HCT116 (cell line): ENCODE measurements around the gene REEP3. TPM values are rescaled to one million over a fixed set of nuclear protein-coding genes. Genes with fewer than 3 reads are reported as not detected.

ENCODE experiments used
- ATAC-seq: fragments of 200-7000 bp; cut with Tn5 transposase; 2 replicates; pipeline ENCODE4 v1.9.1; 2020; ENCODE audit warnings: mild to moderate bottlenecking, moderate library complexity
- BruUV-seq: library from RNA; stranded (reverse); fragments of 400-500 nt; replicated peaks from 2 replicates; lab custom pipeline; 2021; lab: Mats Ljungman, UMichigan
- CTCF ChIA-PET: fragments of 300-600 bp; sonication (Branson Sonifier 250); formaldehyde crosslinking; loops from one replicate; lab custom pipeline; 2021; ENCODE audit warnings: antibody characterized with exemption; lab: Charles Lee
- POLR2A ChIA-PET: fragments of 300-600, 350-600 bp; sonication (Branson Sonifier 250); formaldehyde crosslinking; loops from one replicate; lab custom pipeline; 2021; ENCODE audit warnings: antibody characterized with exemption; lab: Charles Lee
- RAD21 ChIA-PET, 2 experiments: fragments of 300-600 bp; sonication (Branson Sonifier 250); formaldehyde crosslinking; loops; one replicate each; lab custom pipeline; 2023; ENCODE audit warnings: low total read pairs in 2 of 2; ENCODE audit not compliant: uncharacterized antibody in 2 of 2, unreplicated experiment in 2 of 2, low non-redundant PET in 1 of 2; lab: Charles Lee
- DNase-seq: peaks from one replicate; pipeline ENCODE4 v3.0.0-alpha.2; 2010; ENCODE audit warnings: low read depth, low spot score
- H2AFZ ChIP-seq: fragments of 200-600 bp; shearing (Covaris generic), sonication (generic); 2 replicates; pipeline ENCODE4 v1.6.1; 2017; ENCODE audit warnings: low read depth, mixed run types, mixed read lengths, antibody characterized with exemption, low read length; ENCODE audit not compliant: poor library complexity, severe bottlenecking
- H3K27ac ChIP-seq: 2 replicates; pipeline ENCODE4 v1.5.1; 2012; ENCODE audit warnings: low read depth, low read length
- H3K27me3 ChIP-seq: fragments of 200-600 bp; sonication (generic); 2 replicates; pipeline ENCODE4 v1.6.1; 2016; ENCODE audit warnings: mixed run types, low read length, mixed read lengths; ENCODE audit not compliant: insufficient read depth
- H3K36me3 ChIP-seq, 2 experiments: fragments of 200-500 bp in 1 of 2; fragments of 200-600 bp in 1 of 2; sonication (Bioruptor generic) in 1 of 2; sonication (generic) in 1 of 2; 2 replicates each; pipeline versions ENCODE4 v1.5.1 to v1.6.1; 2014 to 2016; ENCODE audit warnings: low read length in 2 of 2, inconsistent platforms in 1 of 2, mixed read lengths in 1 of 2, mixed run types in 1 of 2; ENCODE audit not compliant: insufficient read depth in 2 of 2, control insufficient read depth in 1 of 2
- H3K4me1 ChIP-seq, 2 experiments: fragments of 200-600 bp in 1 of 2; sonication (generic) in 1 of 2; 2 replicates each; pipeline versions ENCODE4 v1.5.1 to v1.6.1; 2012 to 2017; ENCODE audit warnings: low read length in 2 of 2, inconsistent platforms in 1 of 2, mild to moderate bottlenecking in 1 of 2, mixed read lengths in 1 of 2, mixed run types in 1 of 2, moderate library complexity in 1 of 2; ENCODE audit not compliant: insufficient read depth in 2 of 2, control insufficient read depth in 1 of 2
- H3K4me2 ChIP-seq: fragments of 200-600 bp; sonication (generic); 2 replicates; pipeline ENCODE4 v1.6.1; 2017; ENCODE audit warnings: mixed run types, low read length, mixed read lengths
- H3K4me3 ChIP-seq, 2 experiments: fragments of 200-600 bp in 1 of 2; sonication (generic) in 1 of 2; replicated peaks in 1 of 2; 2 replicates each; pipeline ENCODE4 v1.5.1; 2011 to 2016; ENCODE audit warnings: low read length in 2 of 2, control low read depth in 1 of 2, low read depth in 1 of 2, mild to moderate bottlenecking in 1 of 2, mixed read lengths in 1 of 2, mixed run types in 1 of 2
- H3K79me2 ChIP-seq: fragments of 200-600 bp; sonication (generic); 2 replicates; pipeline ENCODE4 v1.6.1; 2017; ENCODE audit warnings: mild to moderate bottlenecking, mixed run types, low read length, moderate library complexity, mixed read lengths; ENCODE audit not compliant: insufficient read depth
- H3K9ac ChIP-seq: fragments of 200-600 bp; sonication (generic); 2 replicates; pipeline ENCODE4 v1.6.1; 2016; ENCODE audit warnings: low read length, mixed read lengths
- H3K9me2 ChIP-seq: fragments of 200-600 bp; sonication (generic), shearing (Covaris generic); 2 replicates; pipeline ENCODE4 v1.6.1; 2017; ENCODE audit warnings: mixed run types, mild to moderate bottlenecking, moderate library complexity; ENCODE audit not compliant: insufficient read depth
- H3K9me3 ChIP-seq, 2 experiments: fragments of 200-500 bp in 1 of 2; fragments of 200-600 bp in 1 of 2; sonication (Bioruptor generic) in 1 of 2; sonication (generic) in 1 of 2; 2 replicates each; pipeline ENCODE4 v1.6.1; 2014 to 2017; ENCODE audit warnings: low read length in 2 of 2, mixed read lengths in 2 of 2, inconsistent platforms in 1 of 2, low read depth in 1 of 2, mild to moderate bottlenecking in 1 of 2, mixed run types in 1 of 2, moderate library complexity in 1 of 2; ENCODE audit not compliant: control insufficient read depth in 1 of 2, insufficient read depth in 1 of 2
- H4K20me1 ChIP-seq: fragments of 200-600 bp; sonication (generic), shearing (Covaris generic); 2 replicates; pipeline ENCODE4 v1.6.1; 2017; ENCODE audit warnings: mixed run types, mild to moderate bottlenecking, moderate library complexity; ENCODE audit not compliant: insufficient read depth
- ATF3 ChIP-seq: IDR thresholded peaks from 2 replicates; pipeline ENCODE4 v1.6.1; 2012
- CBX3 ChIP-seq: IDR thresholded peaks from 2 replicates; pipeline ENCODE4 v1.6.1; 2012; ENCODE audit warnings: low read depth
- CTCF ChIP-seq, 3 experiments: fragments of 200-600 bp in 1 of 3; sonication (generic) in 1 of 3; IDR thresholded peaks in 2 of 3; conservative IDR thresholded peaks in 1 of 3; 2 replicates each; pipeline ENCODE4 v1.5.1; 2012 to 2017; ENCODE audit warnings: low read depth in 2 of 3, low read length in 2 of 3, antibody characterized with exemption in 1 of 3, borderline replicate concordance in 1 of 3, control low read depth in 1 of 3, mild to moderate bottlenecking in 1 of 3, mixed read lengths in 1 of 3, mixed run types in 1 of 3, moderate library complexity in 1 of 3; ENCODE audit not compliant: insufficient read depth in 1 of 3
- EGR1 ChIP-seq: IDR thresholded peaks from 2 replicates; pipeline ENCODE4 v1.6.1; 2012; ENCODE audit warnings: low read depth
- EZH2 ChIP-seq: fragments of 200-600 bp; sonication (generic); IDR thresholded peaks from 2 replicates; pipeline ENCODE4 v1.6.1; 2017; ENCODE audit warnings: antibody characterized with exemption, mixed run types
- FOSL1 ChIP-seq: IDR thresholded peaks from 2 replicates; pipeline ENCODE4 v1.6.1; 2012; ENCODE audit warnings: low read depth
- JUND ChIP-seq: IDR thresholded peaks from 2 replicates; pipeline ENCODE4 v1.6.1; 2012
- POLR2A ChIP-seq: IDR thresholded peaks from 2 replicates; pipeline ENCODE4 v1.7.0; 2011; ENCODE audit warnings: borderline replicate concordance; ENCODE audit not compliant: insufficient read depth, insufficient read length; ENCODE audit errors: extremely low read depth
- POLR2AphosphoS5 ChIP-seq: IDR thresholded peaks from 2 replicates; pipeline ENCODE4 v1.6.1; 2011; ENCODE audit warnings: mild to moderate bottlenecking, low read depth, low read length, moderate library complexity
- RAD21 ChIP-seq: IDR thresholded peaks from 2 replicates; pipeline ENCODE4 v1.6.1; 2012; ENCODE audit warnings: low read depth, mild to moderate bottlenecking
- SIN3A ChIP-seq: IDR thresholded peaks from 2 replicates; pipeline ENCODE4 v1.6.1; 2012; ENCODE audit warnings: low read depth
- SP1 ChIP-seq: IDR thresholded peaks from 2 replicates; pipeline ENCODE4 v1.6.1; 2012; ENCODE audit warnings: low read depth
- SRF ChIP-seq: IDR thresholded peaks from 2 replicates; pipeline ENCODE4 v1.6.1; 2012; ENCODE audit warnings: low read depth
- TCF7L2 ChIP-seq: IDR thresholded peaks from 2 replicates; pipeline ENCODE4 v1.7.0; 2011; ENCODE audit warnings: borderline replicate concordance, inconsistent platforms; ENCODE audit not compliant: insufficient read depth, insufficient read length; ENCODE audit errors: extremely low read depth
- YY1 ChIP-seq: IDR thresholded peaks from 2 replicates; pipeline ENCODE4 v1.6.1; 2011; ENCODE audit warnings: low read length, low read depth, moderate library complexity, mild to moderate bottlenecking; ENCODE audit not compliant: insufficient replicate concordance; ENCODE audit errors: extremely low read depth
- ZFX ChIP-seq: fragments of 450-650 bp; IDR thresholded peaks from 2 replicates; pipeline ENCODE4 v1.6.1; 2017
- ZNF274 ChIP-seq: fragments of 200-500 bp; sonication (Bioruptor generic); IDR thresholded peaks from 2 replicates; pipeline ENCODE4 v1.6.1; 2014; ENCODE audit warnings: mild to moderate bottlenecking, low read depth, low read length, inconsistent platforms
- intact Hi-C: fragments of 100-400 bp; cut with micrococcal nuclease; formaldehyde crosslinking; loops from 2 replicates; pipeline ENCODE4 v1.10.0; 2022
- total RNA-seq: library from RNA; stranded (reverse); gene quantifications from one replicate; pipeline ENCODE4 v1.2.1, GENCODE V29; 2021; ENCODE audit not compliant: unreplicated experiment
- TF ChIP-seq, protein P1 (sequence below): IDR thresholded peaks from 2 replicates; pipeline ENCODE4 v1.6.1; 2012
- TF ChIP-seq, protein P2 (sequence below): IDR thresholded peaks from 2 replicates; pipeline ENCODE4 v1.6.1; 2011; ENCODE audit warnings: mild to moderate bottlenecking, low read length, moderate library complexity; ENCODE audit not compliant: insufficient replicate concordance; ENCODE audit errors: extremely low read depth

The REEP3 gene
- total RNA-seq, 1 experiment from 2014 or later: 41.3 TPM

- Histone ChIP-seq H3K9me2 (no peaks in the 10 kb centered on the region), H3K9me3 (no peaks in the 10 kb centered on the region; a peak in 1 of 4 replicates), H3K4me3 (no peak overlapping the region), H3K27me3 (no peaks in the 10 kb centered on the region), H3K79me2 (peaks cover 62% of the 10 kb centered on the region), H3K4me2 (no peak overlapping the region), H3K27ac (no peak overlapping the region), H4K20me1 (no peaks in the 10 kb centered on the region), H3K4me1 (peaks cover 15% of the 10 kb centered on the region in 2 experiments; a peak in 3 of 4 replicates), H3K9ac (no peak overlapping the region), H2AFZ (no peak overlapping the region), H3K36me3 (no peaks in the 10 kb centered on the region)
- ATAC-seq: no peak
- BruUV-seq: no TSS peak
- POLR2A ChIA-PET: no interaction called here
- CTCF ChIA-PET: no interaction called here
- intact Hi-C loops: no loop called here
- no peak for DNase-seq
- TF ChIP-seq YY1 (no peak), CBX3 (no peak), JUND (no peak), ATF3 (no peak), POLR2A (no peak), ZNF274 (no peak), TCF7L2 (no peak), FOSL1 (no peak), ZFX (no peak), CTCF (IDR thresholded peaks at IDR 0.05 in 2 of 3, conservative IDR thresholded peaks at IDR 0.05 in 1 of 3; ENCODE audit: borderline replicate concordance in 1 of 3, insufficient read depth in 1 of 3, low read depth in 2 of 3, low read length in 2 of 3) (no peak), RAD21 (no peak), EZH2 (no peak), SRF (no peak), POLR2AphosphoS5 (no peak), SIN3A (no peak), EGR1 (no peak), SP1 (no peak)
- TF ChIP-seq, protein P1, sequence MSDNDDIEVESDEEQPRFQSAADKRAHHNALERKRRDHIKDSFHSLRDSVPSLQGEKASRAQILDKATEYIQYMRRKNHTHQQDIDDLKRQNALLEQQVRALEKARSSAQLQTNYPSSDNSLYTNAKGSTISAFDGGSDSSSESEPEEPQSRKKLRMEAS: no peak
- TF ChIP-seq, protein P2, sequence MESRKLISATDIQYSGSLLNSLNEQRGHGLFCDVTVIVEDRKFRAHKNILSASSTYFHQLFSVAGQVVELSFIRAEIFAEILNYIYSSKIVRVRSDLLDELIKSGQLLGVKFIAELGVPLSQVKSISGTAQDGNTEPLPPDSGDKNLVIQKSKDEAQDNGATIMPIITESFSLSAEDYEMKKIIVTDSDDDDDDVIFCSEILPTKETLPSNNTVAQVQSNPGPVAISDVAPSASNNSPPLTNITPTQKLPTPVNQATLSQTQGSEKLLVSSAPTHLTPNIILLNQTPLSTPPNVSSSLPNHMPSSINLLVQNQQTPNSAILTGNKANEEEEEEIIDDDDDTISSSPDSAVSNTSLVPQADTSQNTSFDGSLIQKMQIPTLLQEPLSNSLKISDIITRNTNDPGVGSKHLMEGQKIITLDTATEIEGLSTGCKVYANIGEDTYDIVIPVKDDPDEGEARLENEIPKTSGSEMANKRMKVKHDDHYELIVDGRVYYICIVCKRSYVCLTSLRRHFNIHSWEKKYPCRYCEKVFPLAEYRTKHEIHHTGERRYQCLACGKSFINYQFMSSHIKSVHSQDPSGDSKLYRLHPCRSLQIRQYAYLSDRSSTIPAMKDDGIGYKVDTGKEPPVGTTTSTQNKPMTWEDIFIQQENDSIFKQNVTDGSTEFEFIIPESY: no peak
- RAD21 ChIA-PET: interaction anchor here in 1 of 2 experiments (0.6 kb wide), 1 partner anchor 112 kb away, joined by 3 read pairs; no protein-coding TSS in a partner anchor
Observed at GRCh38 chr10:63487990-63488389, 33.2 kb upstream of the REEP3 start.
